ENCODE results near the gene CYP3A7.
"Not testable (repeated sequence)": the region's sequence is repeated elsewhere in the genome, so short reads cannot be mapped to it uniquely, and the experiment has no call there.

The CYP3A7 gene

DNA sequence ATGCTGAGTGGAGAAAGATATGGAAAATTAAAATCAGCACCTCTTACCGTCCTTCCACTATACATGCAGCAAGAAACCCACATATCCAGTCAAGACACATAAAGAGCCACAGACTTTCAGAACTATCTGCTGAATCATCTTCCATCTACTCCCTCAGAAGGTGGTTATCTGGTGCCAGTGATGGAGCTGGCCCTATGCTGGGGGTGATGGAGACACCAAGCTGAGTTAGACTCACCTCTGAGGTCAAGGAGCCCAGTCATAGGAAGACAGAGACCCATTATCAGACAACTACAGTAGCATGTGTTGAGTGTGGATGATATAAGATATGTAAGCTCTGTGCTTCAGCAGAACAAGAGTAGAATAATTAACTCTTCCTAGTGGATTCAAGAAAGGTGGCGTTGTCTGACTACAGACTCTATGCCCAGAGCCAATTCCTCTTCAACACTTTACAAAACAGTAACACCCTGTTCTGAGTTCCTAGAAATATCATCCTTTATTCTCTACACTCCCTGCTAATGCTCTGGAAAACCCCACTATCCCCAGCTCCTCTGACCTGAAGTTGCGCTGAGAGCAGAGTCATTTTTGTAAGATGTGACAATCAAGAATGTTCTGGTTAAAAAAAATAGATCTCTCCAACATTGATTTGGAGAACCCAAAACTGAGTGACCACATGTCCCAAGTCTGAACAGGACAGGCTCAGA is 69.5 kb downstream of the CYP3A7 start:
- no peak for DNase-seq

- not testable (repeated sequence) for DNase-seq
Measured at GRCh38 chr7:99657879-99658278, 77.1 kb downstream of the CYP3A7 start.
